ENCODE measurements around the gene ESRRB.

Gene ESRRB

DNA sequence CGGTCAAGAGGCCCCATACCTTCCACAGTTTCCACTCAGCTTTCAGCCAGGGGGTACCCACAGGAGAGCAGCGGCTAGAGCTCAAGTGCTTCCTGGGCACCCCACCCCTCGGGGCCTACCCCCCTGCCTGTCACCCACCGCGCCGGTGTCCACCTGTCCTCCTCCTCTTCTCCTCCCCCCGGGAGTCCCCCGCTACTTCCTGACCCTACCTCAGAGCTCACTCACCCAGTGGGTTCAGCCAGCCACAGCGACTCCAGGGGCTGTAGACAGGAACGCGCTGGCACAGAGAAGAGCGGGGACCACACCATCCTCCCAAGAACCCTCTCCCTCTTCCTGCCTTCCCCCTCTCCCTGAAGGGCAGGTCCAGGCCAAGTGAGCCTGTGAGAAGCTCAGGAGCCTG is 123.0 kb downstream of the ESRRB start:
- Histone ChIP-seq H3K36me3 (ENCODE audit: control insufficient read depth in 1 of 2, insufficient read depth in 2 of 2, low read length in 2 of 2) (no peaks in the 10 kb centered on the region), H4K12ac (ENCODE audit: low read depth, low read length) (no peak overlapping the region), H3K9ac (ENCODE audit: low read length) (no peak overlapping the region), H3K23ac (ENCODE audit: low read length) (no peak overlapping the region), H3K27me3 (ENCODE audit: insufficient read depth, low read length) (no peaks in the 10 kb centered on the region), H2AFZ (ENCODE audit: insufficient read depth, low read length, poor library complexity) (no peak overlapping the region), H3K27ac (ENCODE audit: low read depth, low read length) (no peak overlapping the region), H2AK5ac (ENCODE audit: low read length) (no peak overlapping the region), H3K4me2 (ENCODE audit: low read length) (no peak overlapping the region), H3K79me2 (ENCODE audit: control insufficient read depth, insufficient read depth, low read length, poor library complexity) (no peaks in the 10 kb centered on the region), H3K4me1 (ENCODE audit: control insufficient read depth in 1 of 2, insufficient read depth in 2 of 2, low read length in 2 of 2) (no peaks in the 10 kb centered on the region), H3K14ac (ENCODE audit: low read length) (no peak overlapping the region), H3K4me3 (ENCODE audit: low read depth, low read length) (no peak overlapping the region), H3K79me1 (ENCODE audit: low read length) (no peaks in the 10 kb centered on the region), H4K8ac (ENCODE audit: low read depth, low read length) (no peak overlapping the region), H2BK5ac (ENCODE audit: low read depth, low read length, poor library complexity) (no peak overlapping the region), H3K4ac (ENCODE audit: low read depth, low read length) (no peak overlapping the region), H2BK12ac (ENCODE audit: low read length) (no peak overlapping the region), H3K18ac (ENCODE audit: low read length) (no peak overlapping the region), H4K91ac (ENCODE audit: low read depth, low read length) (no peak overlapping the region), H3K9me3 (ENCODE audit: insufficient read depth, low read depth, low read length) (peaks cover 2% of the 10 kb centered on the region), H2BK120ac (ENCODE audit: insufficient read depth, low read length, poor library complexity) (no peak overlapping the region)
- DNase-seq: no peak
- WGBS (ENCODE audit: extremely low coverage, insufficient coverage, insufficient read length): no CpG with 5 or more reads among the region's 12 CpGs

DNA sequence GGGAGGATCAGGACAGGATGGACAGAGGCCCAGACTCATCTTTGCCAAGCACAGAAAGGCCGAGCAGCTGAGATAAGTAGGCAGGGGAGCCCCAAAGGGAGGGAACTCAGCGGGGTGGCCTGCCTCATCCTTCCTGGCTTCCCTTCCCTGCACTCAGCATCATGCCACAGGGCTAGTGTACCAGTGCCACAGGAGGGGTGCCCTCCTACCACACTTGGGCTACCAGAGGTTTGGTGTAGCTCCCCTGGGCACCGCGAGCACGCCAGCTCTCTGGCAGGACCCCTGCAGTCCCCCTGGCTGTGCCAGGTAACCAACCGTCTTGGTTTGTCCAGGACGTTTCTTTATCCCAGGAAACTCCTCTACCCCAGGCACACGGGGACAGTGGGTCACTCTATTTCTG is 123.5 kb downstream of the ESRRB start:
- no peaks in the 10 kb centered on the region for H3K27me3 ChIP-seq (ENCODE audit: insufficient read depth, low read length)
- H3K18ac ChIP-seq (ENCODE audit: low read length): no peak overlapping the region
- WGBS (ENCODE audit: extremely low coverage, insufficient coverage, insufficient read length): no CpG with 5 or more reads among the region's 8 CpGs
- H3K4ac ChIP-seq (ENCODE audit: low read depth, low read length): no peak overlapping the region
- H2BK12ac ChIP-seq (ENCODE audit: low read length): no peak overlapping the region
- no peak overlapping the region for H3K27ac ChIP-seq (ENCODE audit: low read depth, low read length)
- no peaks in the 10 kb centered on the region for H3K79me2 ChIP-seq (ENCODE audit: control insufficient read depth, insufficient read depth, low read length, poor library complexity)
- H3K4me2 ChIP-seq (ENCODE audit: low read length): no peak overlapping the region
- H3K23ac ChIP-seq (ENCODE audit: low read length): no peak overlapping the region
- DNase-seq: no peak
- H2BK120ac ChIP-seq (ENCODE audit: insufficient read depth, low read length, poor library complexity): no peak overlapping the region
- no peak overlapping the region for H2AK5ac ChIP-seq (ENCODE audit: low read length)
- H3K79me1 ChIP-seq (ENCODE audit: low read length): no peaks in the 10 kb centered on the region
- no peak overlapping the region for H2BK5ac ChIP-seq (ENCODE audit: low read depth, low read length, poor library complexity)
- peaks cover 2% of the 10 kb centered on the region for H3K9me3 ChIP-seq (ENCODE audit: insufficient read depth, low read depth, low read length)
- no peaks in the 10 kb centered on the region for H3K4me1 ChIP-seq (ENCODE audit: control insufficient read depth in 1 of 2, insufficient read depth in 2 of 2, low read length in 2 of 2)
- no peaks in the 10 kb centered on the region for H3K36me3 ChIP-seq (ENCODE audit: control insufficient read depth in 1 of 2, insufficient read depth in 2 of 2, low read length in 2 of 2)
- H4K8ac ChIP-seq (ENCODE audit: low read depth, low read length): no peak overlapping the region
- no peak overlapping the region for H2AFZ ChIP-seq (ENCODE audit: insufficient read depth, low read length, poor library complexity)
- no peak overlapping the region for H3K9ac ChIP-seq (ENCODE audit: low read length)
- no peak overlapping the region for H4K12ac ChIP-seq (ENCODE audit: low read depth, low read length)
- H4K91ac ChIP-seq (ENCODE audit: low read depth, low read length): no peak overlapping the region
- H3K4me3 ChIP-seq (ENCODE audit: low read depth, low read length): no peak overlapping the region
- no peak overlapping the region for H3K14ac ChIP-seq (ENCODE audit: low read length)

DNA sequence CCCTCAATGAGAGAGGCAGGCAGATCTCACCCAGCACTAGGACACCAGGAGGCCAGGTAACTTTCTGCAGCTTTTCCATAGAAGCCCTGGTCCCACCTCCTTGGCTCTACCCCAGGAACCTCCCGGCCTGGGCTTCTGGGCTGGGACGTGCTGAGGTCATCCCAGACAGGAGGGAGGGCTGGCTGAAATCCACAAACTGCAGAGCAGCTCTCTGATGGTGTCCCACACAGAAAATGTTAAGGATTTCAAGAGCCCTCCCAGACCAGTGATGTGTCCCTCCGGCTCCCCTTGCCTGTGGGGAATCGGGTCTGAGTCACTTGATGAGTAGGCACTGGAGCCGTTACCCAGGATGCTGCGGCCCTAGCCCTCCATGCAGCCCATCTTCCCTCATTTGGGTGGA is 124.1 kb downstream of the ESRRB start:
- Histone ChIP-seq H2AFZ (ENCODE audit: insufficient read depth, low read length, poor library complexity) (no peak overlapping the region), H3K9ac (ENCODE audit: low read length) (no peak overlapping the region), H3K4me3 (ENCODE audit: low read depth, low read length) (no peak overlapping the region), H2BK5ac (ENCODE audit: low read depth, low read length, poor library complexity) (no peak overlapping the region), H3K4me2 (ENCODE audit: low read length) (no peak overlapping the region), H3K4me1 (ENCODE audit: control insufficient read depth in 1 of 2, insufficient read depth in 2 of 2, low read length in 2 of 2) (no peaks in the 10 kb centered on the region), H3K4ac (ENCODE audit: low read depth, low read length) (no peak overlapping the region), H2BK12ac (ENCODE audit: low read length) (no peak overlapping the region), H3K79me1 (ENCODE audit: low read length) (no peaks in the 10 kb centered on the region), H3K27ac (ENCODE audit: low read depth, low read length) (no peak overlapping the region), H3K36me3 (ENCODE audit: control insufficient read depth in 1 of 2, insufficient read depth in 2 of 2, low read length in 2 of 2) (no peaks in the 10 kb centered on the region), H2BK120ac (ENCODE audit: insufficient read depth, low read length, poor library complexity) (no peak overlapping the region), H3K23ac (ENCODE audit: low read length) (no peak overlapping the region), H3K9me3 (ENCODE audit: insufficient read depth, low read depth, low read length) (peaks cover 2% of the 10 kb centered on the region), H3K18ac (ENCODE audit: low read length) (no peak overlapping the region), H4K12ac (ENCODE audit: low read depth, low read length) (no peak overlapping the region), H3K27me3 (ENCODE audit: insufficient read depth, low read length) (no peaks in the 10 kb centered on the region), H4K91ac (ENCODE audit: low read depth, low read length) (no peak overlapping the region), H2AK5ac (ENCODE audit: low read length) (no peak overlapping the region), H3K14ac (ENCODE audit: low read length) (no peak overlapping the region), H3K79me2 (ENCODE audit: control insufficient read depth, insufficient read depth, low read length, poor library complexity) (no peaks in the 10 kb centered on the region), H4K8ac (ENCODE audit: low read depth, low read length) (no peak overlapping the region)
- DNase-seq: no peak
- no CpG with 5 or more reads among the region's 6 CpGs for WGBS (ENCODE audit: extremely low coverage, insufficient coverage, insufficient read length)

DNA sequence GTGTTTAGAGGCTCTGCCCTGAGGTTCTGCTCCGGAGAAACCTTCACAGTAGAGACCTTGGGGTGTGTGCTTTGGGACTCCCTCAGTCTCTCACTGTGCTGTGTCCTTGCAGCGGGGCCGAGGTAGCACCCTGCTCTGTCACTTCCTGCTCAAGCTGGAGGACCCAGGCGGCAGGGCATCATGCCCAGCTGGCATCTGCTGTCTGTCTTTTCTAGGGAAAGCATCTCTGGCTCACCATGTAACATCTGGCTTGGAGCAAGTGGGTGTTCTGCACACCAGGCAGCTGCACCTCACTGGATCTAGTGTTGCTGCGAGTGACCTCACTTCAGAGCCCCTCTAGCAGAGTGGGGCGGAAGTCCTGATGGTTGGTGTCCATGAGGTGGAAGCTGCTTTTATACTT is 124.5 kb downstream of the ESRRB start:
- Histone ChIP-seq H3K27me3 (ENCODE audit: insufficient read depth, low read length) (no peaks in the 10 kb centered on the region), H3K14ac (ENCODE audit: low read length) (no peak overlapping the region)

More for the DNA sequence above, 124.5 kb downstream of the ESRRB start:
- no peak overlapping the region for H3K4me2 ChIP-seq (ENCODE audit: low read length)
- H3K9ac ChIP-seq (ENCODE audit: low read length): no peak overlapping the region
- H3K36me3 ChIP-seq (ENCODE audit: control insufficient read depth in 1 of 2, insufficient read depth in 2 of 2, low read length in 2 of 2): no peaks in the 10 kb centered on the region
- WGBS (ENCODE audit: extremely low coverage, insufficient coverage, insufficient read length): no CpG with 5 or more reads among the region's 6 CpGs
- H3K27ac ChIP-seq (ENCODE audit: low read depth, low read length): no peak overlapping the region
- H3K4me3 ChIP-seq (ENCODE audit: low read depth, low read length): no peak overlapping the region
- H2AK5ac ChIP-seq (ENCODE audit: low read length): no peak overlapping the region
- H3K79me2 ChIP-seq (ENCODE audit: control insufficient read depth, insufficient read depth, low read length, poor library complexity): no peaks in the 10 kb centered on the region
- no peak for DNase-seq
- H4K8ac ChIP-seq (ENCODE audit: low read depth, low read length): no peak overlapping the region
- no peak overlapping the region for H2BK120ac ChIP-seq (ENCODE audit: insufficient read depth, low read length, poor library complexity)
- no peaks in the 10 kb centered on the region for H3K79me1 ChIP-seq (ENCODE audit: low read length)
- no peak overlapping the region for H4K91ac ChIP-seq (ENCODE audit: low read depth, low read length)
- peaks cover 2% of the 10 kb centered on the region for H3K9me3 ChIP-seq (ENCODE audit: insufficient read depth, low read depth, low read length)
- H3K4ac ChIP-seq (ENCODE audit: low read depth, low read length): no peak overlapping the region
- H3K18ac ChIP-seq (ENCODE audit: low read length): no peak overlapping the region
- H4K12ac ChIP-seq (ENCODE audit: low read depth, low read length): no peak overlapping the region
- no peak overlapping the region for H2AFZ ChIP-seq (ENCODE audit: insufficient read depth, low read length, poor library complexity)
- H3K4me1 ChIP-seq (ENCODE audit: control insufficient read depth in 1 of 2, insufficient read depth in 2 of 2, low read length in 2 of 2): no peaks in the 10 kb centered on the region
- H3K23ac ChIP-seq (ENCODE audit: low read length): no peak overlapping the region
- H2BK12ac ChIP-seq (ENCODE audit: low read length): no peak overlapping the region
- H2BK5ac ChIP-seq (ENCODE audit: low read depth, low read length, poor library complexity): no peak overlapping the region

All from trophoblast cell (in vitro differentiated cells and primary cell).